ENCODE data around the gene DPP8.
"Not testable (repeated sequence)": the region's sequence is repeated elsewhere in the genome, so short reads cannot be mapped to it uniquely, and the experiment has no call there.

The DPP8 gene

GRCh38 chr15:65558336-65558735, 40.8 kb upstream of the DPP8 start:
- H3K4me3 ChIP-seq (ENCODE audit: severe bottlenecking): no peak overlapping the region
- H3K36me3 ChIP-seq (ENCODE audit: low read depth): peaks cover 84% of the 10 kb centered on the region
- no peak for ATAC-seq (ENCODE audit: low read depth)
- H3K27me3 ChIP-seq (ENCODE audit: insufficient read depth, poor library complexity, severe bottlenecking): no peaks in the 10 kb centered on the region
- H3K9me3 ChIP-seq (ENCODE audit: severe bottlenecking): no peaks in the 10 kb centered on the region
- H3K27ac ChIP-seq (ENCODE audit: poor library complexity, severe bottlenecking): no peak overlapping the region
- H3K4me1 ChIP-seq (ENCODE audit: insufficient read depth, poor library complexity, severe bottlenecking): no peaks in the 10 kb centered on the region
- DNase-seq (ENCODE audit: low spot score): no peak
- TF ChIP-seq CTCF (IDR thresholded peaks at IDR 0.05; ENCODE audit: poor library complexity, severe bottlenecking): no peak

GRCh38 chr15:65556622-65557021, 39.1 kb upstream of the DPP8 start:
- no peaks in the 10 kb centered on the region for H3K9me3 ChIP-seq (ENCODE audit: severe bottlenecking)
- H3K27me3 ChIP-seq (ENCODE audit: insufficient read depth, poor library complexity, severe bottlenecking): no peaks in the 10 kb centered on the region
- DNase-seq (ENCODE audit: low spot score) (no peak), ATAC-seq (ENCODE audit: low read depth) (no peak)
- H3K36me3 ChIP-seq (ENCODE audit: low read depth): peaks cover 80% of the 10 kb centered on the region
- H3K4me3 ChIP-seq (ENCODE audit: severe bottlenecking): no peak overlapping the region
- no peaks in the 10 kb centered on the region for H3K4me1 ChIP-seq (ENCODE audit: insufficient read depth, poor library complexity, severe bottlenecking)
- TF ChIP-seq CTCF (IDR thresholded peaks at IDR 0.05; ENCODE audit: poor library complexity, severe bottlenecking): no peak
- no peak overlapping the region for H3K27ac ChIP-seq (ENCODE audit: poor library complexity, severe bottlenecking)

GRCh38 chr15:65553691-65554090, 36.2 kb upstream of the DPP8 start:
- ATAC-seq (ENCODE audit: low read depth): no peak
- Histone ChIP-seq H3K9me3 (ENCODE audit: severe bottlenecking) (no peaks in the 10 kb centered on the region), H3K4me3 (ENCODE audit: severe bottlenecking) (no peak overlapping the region), H3K4me1 (ENCODE audit: insufficient read depth, poor library complexity, severe bottlenecking) (no peaks in the 10 kb centered on the region), H3K27ac (ENCODE audit: poor library complexity, severe bottlenecking) (no peak overlapping the region), H3K27me3 (ENCODE audit: insufficient read depth, poor library complexity, severe bottlenecking) (no peaks in the 10 kb centered on the region), H3K36me3 (ENCODE audit: low read depth) (peaks cover 53% of the 10 kb centered on the region)
- TF ChIP-seq CTCF (IDR thresholded peaks at IDR 0.05; ENCODE audit: poor library complexity, severe bottlenecking): no peak
- DNase-seq (ENCODE audit: low spot score): no peak

- peaks cover 45% of the 10 kb centered on the region for H3K36me3 ChIP-seq (ENCODE audit: low read depth)
- not testable (repeated sequence) for H3K4me1 ChIP-seq (ENCODE audit: insufficient read depth, poor library complexity, severe bottlenecking); ATAC-seq (ENCODE audit: low read depth); H3K27me3 ChIP-seq (ENCODE audit: insufficient read depth, poor library complexity, severe bottlenecking); H3K9me3 ChIP-seq (ENCODE audit: severe bottlenecking); H3K27ac ChIP-seq (ENCODE audit: poor library complexity, severe bottlenecking); H3K4me3 ChIP-seq (ENCODE audit: severe bottlenecking); DNase-seq (ENCODE audit: low spot score)
Measured at GRCh38 chr15:65552851-65553250, 35.4 kb upstream of the DPP8 start.

- H3K27ac ChIP-seq (ENCODE audit: poor library complexity, severe bottlenecking): no peak overlapping the region
- no peak; the same call in 2 of the 3 replicates for ATAC-seq (ENCODE audit: low read depth)
- H3K4me3 ChIP-seq (ENCODE audit: severe bottlenecking): no peak overlapping the region
- TF ChIP-seq CTCF (IDR thresholded peaks at IDR 0.05; ENCODE audit: poor library complexity, severe bottlenecking): no peak
- no peaks in the 10 kb centered on the region for H3K27me3 ChIP-seq (ENCODE audit: insufficient read depth, poor library complexity, severe bottlenecking)
- H3K9me3 ChIP-seq (ENCODE audit: severe bottlenecking): no peaks in the 10 kb centered on the region
- no peak for DNase-seq (ENCODE audit: low spot score)
- peaks cover 35% of the 10 kb centered on the region for H3K36me3 ChIP-seq (ENCODE audit: low read depth)
- H3K4me1 ChIP-seq (ENCODE audit: insufficient read depth, poor library complexity, severe bottlenecking): no peaks in the 10 kb centered on the region
Measured at GRCh38 chr15:65551183-65551582, 33.7 kb upstream of the DPP8 start.

Measured in RWPE2 (cell line).